Muscle of leg (tissue), 11 donors: Measurements from ENCODE around the gene SPTY2D1. TPM values are rescaled to one million over a fixed set of nuclear protein-coding genes. Genes with fewer than 3 reads are reported as not detected.
"Not testable (repeated sequence)": the region's sequence is repeated elsewhere in the genome, so short reads cannot be mapped to it uniquely, and the experiment has no call there.

ENCODE experiments used
- DNase-seq: peaks from one replicate; pipeline ENCODE4 v3.0.0; 2013
- H3K27ac ChIP-seq: one replicate; pipeline ENCODE4 v1.5.1; 2013; ENCODE audit warnings: mild to moderate bottlenecking, low read length, control low read depth
- H3K27me3 ChIP-seq: one replicate; pipeline ENCODE4 v1.6.1; 2013; ENCODE audit warnings: low read length; ENCODE audit not compliant: control insufficient read depth, insufficient read depth
- H3K36me3 ChIP-seq: one replicate; pipeline ENCODE4 v1.6.1; 2013; ENCODE audit warnings: low read length; ENCODE audit not compliant: control insufficient read depth, insufficient read depth
- H3K4me1 ChIP-seq: one replicate; pipeline ENCODE4 v1.6.1; 2013; ENCODE audit warnings: low read length; ENCODE audit not compliant: control insufficient read depth, insufficient read depth
- H3K4me3 ChIP-seq: one replicate; pipeline ENCODE4 v1.5.1; 2013; ENCODE audit warnings: low read length, control low read depth
- H3K9me3 ChIP-seq: replicated peaks from 2 replicates; pipeline ENCODE4 v1.6.1; 2013; ENCODE audit warnings: low read depth, low read length; ENCODE audit not compliant: control insufficient read depth
- WGBS: methylation state at CpG from one replicate; pipeline ENCODE4 v1.1.5; 2013; ENCODE audit warnings: missing lambda C conversion rate; ENCODE audit not compliant: insufficient coverage; 5-methylcytosine and 5-hydroxymethylcytosine counted together
- polyA plus RNA-seq, 8 donors: library from polyadenylated mRNA; unstranded; fragments of 120-200 nt; gene quantifications; one replicate each; pipeline versions ENCODE4 v1.2.1 to v1.2.3, GENCODE V29; 2013; ENCODE audit warnings: inconsistent platforms in 1 of 8, low replicate concordance in 1 of 8; ENCODE audit not compliant: insufficient read length in 8 of 8, insufficient read depth in 1 of 8
- total RNA-seq: library from RNA; stranded (reverse); fragments of 120-200 nt; gene quantifications from one replicate; pipeline ENCODE4 v1.2.4, GENCODE V29; 2013

The SPTY2D1 gene
- total and polyA plus RNA-seq, 9 donors = 11.0 to 18.6 (median 15.8) TPM

DNA sequence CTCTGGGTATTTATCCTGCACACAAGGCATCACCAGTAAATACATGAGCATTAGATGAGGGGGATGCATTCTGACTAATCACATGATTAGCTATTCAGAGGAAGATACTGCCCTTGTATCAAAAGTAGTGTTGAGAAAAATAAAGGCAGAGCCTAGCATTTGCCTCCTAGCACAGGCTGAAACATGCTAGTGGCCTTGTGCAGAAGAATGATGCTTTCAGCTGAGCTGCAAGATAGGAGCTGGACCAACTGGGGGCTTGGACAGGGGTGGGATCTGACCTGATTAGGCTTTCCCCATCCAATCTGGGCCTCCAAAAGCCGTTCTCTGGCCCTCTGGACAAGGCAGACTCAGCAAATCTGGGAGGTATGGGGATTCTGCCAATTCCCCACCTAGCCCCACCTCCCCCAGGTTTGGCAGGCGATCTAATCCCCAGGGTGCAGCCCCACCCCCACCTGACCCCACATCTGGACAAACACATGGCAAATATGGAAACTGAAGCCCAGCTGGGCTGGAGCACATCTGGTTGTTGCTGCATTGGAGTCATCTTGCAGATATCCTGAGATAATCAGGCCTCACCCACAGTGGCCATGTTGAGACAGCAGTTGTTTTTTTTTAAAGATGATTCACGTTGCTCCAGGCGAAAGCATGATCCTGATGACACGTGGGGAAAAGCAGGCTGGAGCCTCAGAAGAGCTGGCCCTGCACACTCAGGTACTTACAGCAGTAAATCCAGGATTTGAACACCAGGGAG lies 39.0 kb downstream of the SPTY2D1 start:
- peak; percentile 10 for DNase-seq
- WGBS = 40% methylated on average over 3 of the region's 5 CpGs
- H3K9me3 ChIP-seq = no peaks in the 10 kb centered on the region
- peaks cover 4% of the 10 kb centered on the region for H3K4me1 ChIP-seq
- no peaks in the 10 kb centered on the region for H3K27me3 ChIP-seq
- H3K27ac ChIP-seq = no peak overlapping the region
- no peak overlapping the region for H3K4me3 ChIP-seq
- peaks cover 14% of the 10 kb centered on the region for H3K36me3 ChIP-seq

- H3K9me3 ChIP-seq, DNase-seq, H3K27me3 ChIP-seq, H3K4me3 ChIP-seq, H3K27ac ChIP-seq: not testable (repeated sequence)
- peaks cover 14% of the 10 kb centered on the region for H3K4me1 ChIP-seq
- WGBS = no CpG with 5 or more reads among the region's 5 CpGs
- peaks cover 14% of the 10 kb centered on the region for H3K36me3 ChIP-seq
Observed at GRCh38 chr11:18594088-18594487, 40.1 kb downstream of the SPTY2D1 start.

DNA sequence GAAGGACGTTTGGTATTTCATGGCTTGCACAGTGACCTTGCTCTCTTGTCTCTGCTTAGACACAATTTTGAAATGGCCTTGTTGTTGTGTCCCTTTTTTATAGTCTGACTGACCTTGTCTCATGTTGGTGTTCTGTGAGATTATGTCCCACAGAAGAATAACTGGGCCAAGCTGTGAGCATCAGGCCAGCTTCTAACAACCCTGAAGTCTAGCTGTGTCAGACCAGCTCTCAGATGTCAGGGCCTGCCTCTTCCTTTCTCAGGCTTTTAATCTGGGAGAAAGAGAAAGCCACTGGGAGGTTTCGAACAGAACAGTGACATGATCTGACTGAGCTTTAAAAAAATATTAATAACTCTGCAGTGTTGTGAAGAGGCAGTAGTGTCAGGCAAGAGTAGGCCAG lies 43.6 kb downstream of the SPTY2D1 start:
- WGBS = 71% methylated on average over 1 of the region's 2 CpGs
- H3K9me3 ChIP-seq = no peaks in the 10 kb centered on the region
- no peaks in the 10 kb centered on the region for H3K27me3 ChIP-seq
- no peak for DNase-seq
- H3K4me1 ChIP-seq = peaks cover 19% of the 10 kb centered on the region
- H3K36me3 ChIP-seq = peaks cover 6% of the 10 kb centered on the region
- H3K4me3 ChIP-seq = no peak overlapping the region
- no peak overlapping the region for H3K27ac ChIP-seq

DNA sequence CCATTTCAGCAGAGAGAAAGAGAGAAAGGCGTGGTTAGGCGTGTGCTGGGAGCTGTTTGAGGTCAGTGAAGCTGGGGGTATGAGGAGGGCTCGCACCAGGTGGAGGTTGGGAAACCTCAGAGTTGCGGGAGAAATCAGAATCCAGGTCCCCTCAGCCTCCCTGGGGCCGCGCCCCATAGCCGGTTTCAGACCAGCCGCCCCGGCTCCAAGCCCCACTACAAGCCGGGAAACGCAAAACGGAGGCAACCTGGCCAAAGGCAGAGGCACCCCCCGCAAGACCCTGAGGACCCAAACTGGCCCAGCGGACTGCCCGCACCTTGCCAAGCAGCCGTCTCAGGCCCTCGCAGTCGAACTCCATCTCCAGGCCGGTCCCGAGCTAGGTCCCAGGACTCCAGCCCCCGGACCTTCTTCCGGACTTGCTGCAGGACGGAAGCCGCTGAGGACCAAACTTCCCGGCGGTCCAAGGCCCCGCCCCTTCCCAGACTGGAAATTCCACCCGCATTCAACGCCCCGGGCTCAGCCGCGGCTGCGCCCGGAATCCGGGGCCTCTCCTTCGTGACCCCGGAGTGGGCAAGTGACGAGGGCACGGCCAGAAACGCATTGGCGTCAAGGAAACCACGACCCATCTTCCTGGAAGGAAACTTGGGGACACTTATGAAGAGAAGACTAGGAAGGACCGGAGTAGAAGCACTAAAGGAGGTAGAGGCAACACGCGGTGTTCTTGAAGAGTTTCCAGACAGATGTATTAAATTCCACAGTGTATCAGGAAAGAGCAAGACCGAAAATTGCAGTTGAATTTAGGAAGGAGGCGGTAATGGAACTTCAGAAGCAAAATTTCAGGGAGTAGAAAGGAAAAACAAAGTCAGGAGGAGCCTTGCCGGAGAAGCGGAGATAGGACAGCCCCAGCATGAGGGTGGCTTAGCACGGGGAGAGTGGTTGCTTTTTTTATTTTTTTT lies 45.6 kb downstream of the SPTY2D1 start, which contains the start of gene UEVLD:
TSS of gene UEVLD (minus strand) at position 438 of the 956 bp plus-strand sequence. CDS start at position 358, 80 bp downstream.
- Histone ChIP-seq H3K9me3 (no peaks in the 10 kb centered on the region), H3K36me3 (no peaks in the 10 kb centered on the region), H3K27me3 (no peaks in the 10 kb centered on the region), H3K27ac (peak within 1 kb of the TSS; percentile 87), H3K4me1 (peaks cover 19% of the 10 kb centered on the region), H3K4me3 (peak within 1 kb of the TSS; percentile 97)
- DNase-seq = peak; percentile 96
- 0% methylated on average over 48 of the region's 50 CpGs for WGBS

DNA sequence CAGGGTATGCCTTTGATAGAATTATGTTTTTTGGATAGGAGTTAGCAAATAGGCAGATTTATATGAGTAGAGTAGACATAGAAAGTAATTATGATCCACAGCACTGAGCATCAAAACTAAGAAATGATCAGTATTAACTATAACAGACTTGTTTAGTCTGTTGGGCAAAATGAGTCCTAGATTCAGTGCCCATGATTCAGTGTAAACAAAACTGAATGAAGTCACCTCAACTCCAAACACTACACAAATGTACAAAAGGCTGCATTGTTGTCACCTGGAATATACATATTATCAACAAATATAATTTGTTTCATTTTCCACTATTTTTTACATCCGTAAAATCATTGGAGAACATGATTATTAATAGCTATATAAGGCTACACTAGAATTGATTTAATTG lies 52.3 kb downstream of the SPTY2D1 start:
- H3K27ac ChIP-seq = no peak overlapping the region
- H3K36me3 ChIP-seq = peaks cover 5% of the 10 kb centered on the region
- H3K4me1 ChIP-seq = no peaks in the 10 kb centered on the region
- H3K4me3 ChIP-seq = no peak overlapping the region
- no peaks in the 10 kb centered on the region for H3K9me3 ChIP-seq
- H3K27me3 ChIP-seq = no peaks in the 10 kb centered on the region
- DNase-seq = no peak
- no CpG with 5 or more reads among the region's 1 CpG for WGBS

- peaks cover 8% of the 10 kb centered on the region for H3K36me3 ChIP-seq
- no CpG with 5 or more reads among the region's 2 CpGs for WGBS
Observed at GRCh38 chr11:18580113-18580766, 53.9 kb downstream of the SPTY2D1 start.

DNA sequence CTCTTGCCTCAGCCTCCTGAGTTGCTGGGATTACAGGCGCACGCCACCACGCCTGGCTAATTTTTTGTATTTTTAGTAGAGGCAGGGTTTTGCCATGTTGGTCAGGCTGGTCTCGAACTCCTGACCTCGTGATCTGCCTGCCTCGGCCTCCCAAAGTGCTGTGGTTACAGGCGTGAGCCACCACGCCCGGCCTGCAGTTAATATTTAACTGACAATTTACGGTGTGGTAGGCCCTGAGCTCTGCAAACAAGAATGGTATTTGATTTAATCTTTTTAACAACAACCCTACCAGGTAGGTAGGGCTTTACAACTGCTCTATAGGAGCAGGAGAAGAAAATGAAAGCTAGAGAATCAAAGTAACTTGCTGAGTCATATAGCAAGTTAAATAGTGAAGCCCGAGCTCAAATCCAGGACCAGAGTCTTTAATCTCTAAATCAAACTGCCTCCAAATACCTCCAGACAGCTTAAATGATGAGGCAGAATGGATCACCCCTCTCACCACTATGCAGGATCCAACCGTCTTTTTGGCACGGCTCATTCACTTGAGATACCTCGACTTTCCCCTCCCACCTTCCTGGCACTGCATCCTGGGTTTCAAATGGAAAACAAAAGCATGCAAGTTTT lies 55.1 kb downstream of the SPTY2D1 start:
- Histone ChIP-seq H3K36me3 (peaks cover 11% of the 10 kb centered on the region), H3K9me3 (no peaks in the 10 kb centered on the region), H3K4me3 (no peak overlapping the region), H3K27me3 (no peaks in the 10 kb centered on the region), H3K4me1 (no peaks in the 10 kb centered on the region), H3K27ac (no peak overlapping the region)
- DNase-seq = no peak
- 89% methylated on average over 8 of the region's 14 CpGs for WGBS

More at GRCh38 chr11:18580113-18580766, 53.9 kb downstream of the SPTY2D1 start:
- Histone ChIP-seq H3K4me1 (no peaks in the 10 kb centered on the region), H3K9me3 (no peaks in the 10 kb centered on the region), H3K27ac (no peak overlapping the region), H3K27me3 (no peaks in the 10 kb centered on the region), H3K4me3 (no peak overlapping the region)
- no peak for DNase-seq

DNA sequence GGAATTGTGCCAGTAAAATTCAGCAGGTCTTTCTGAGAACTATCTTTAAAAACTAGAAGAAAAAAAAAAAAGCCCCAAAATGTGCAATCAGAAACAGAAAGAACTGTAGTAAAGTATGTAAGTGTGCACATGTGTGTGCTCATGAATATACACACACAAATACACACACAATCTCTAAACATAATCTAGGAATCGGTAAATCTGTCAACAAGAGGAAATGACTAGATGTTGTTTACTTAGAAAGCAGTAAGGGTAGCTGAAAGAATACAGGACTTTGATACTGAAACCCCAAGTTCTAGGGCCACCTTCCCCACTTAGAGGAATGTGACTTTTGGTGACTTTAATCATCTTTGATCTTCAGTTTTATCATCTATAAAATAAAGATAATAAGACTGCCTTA lies 58.8 kb downstream of the SPTY2D1 start:
- Histone ChIP-seq H3K4me3 (no peak overlapping the region), H3K27ac (no peak overlapping the region), H3K27me3 (no peaks in the 10 kb centered on the region), H3K4me1 (no peaks in the 10 kb centered on the region), H3K9me3 (no peaks in the 10 kb centered on the region), H3K36me3 (peaks cover 33% of the 10 kb centered on the region)
- no peak for DNase-seq
- no CpG with 5 or more reads among the region's 1 CpG for WGBS

DNA sequence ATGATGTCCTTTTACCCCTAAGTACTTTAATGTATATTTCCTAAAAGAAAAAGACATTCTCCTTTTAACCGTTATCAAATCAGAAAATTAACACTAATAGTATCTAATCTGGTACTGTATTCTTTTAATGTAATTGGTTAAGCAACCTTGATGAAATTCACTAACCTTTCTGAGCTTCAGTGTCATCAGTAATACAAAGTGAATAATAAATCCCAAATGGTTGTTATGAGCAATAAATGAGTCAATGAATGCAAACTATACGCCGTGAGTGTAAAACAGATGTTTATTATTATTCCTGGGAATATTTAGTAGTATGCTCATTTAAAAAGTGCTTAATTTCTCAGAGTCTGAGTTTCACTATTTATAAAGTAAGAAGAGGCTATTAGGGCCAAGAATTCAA lies 67.1 kb downstream of the SPTY2D1 start:
- Histone ChIP-seq H3K27ac (no peak overlapping the region), H3K9me3 (no peaks in the 10 kb centered on the region), H3K36me3 (peaks cover 22% of the 10 kb centered on the region), H3K27me3 (no peaks in the 10 kb centered on the region), H3K4me1 (no peaks in the 10 kb centered on the region), H3K4me3 (no peak overlapping the region)
- no peak for DNase-seq
- WGBS = no CpG with 5 or more reads among the region's 3 CpGs
